H9 (cell line): ENCODE results near the gene TRAPPC8. TPM values are rescaled to one million over a fixed set of nuclear protein-coding genes. Genes with fewer than 3 reads are reported as not detected.

Experiments
- DNase-seq: peaks from one replicate; pipeline ENCODE4 v3.0.0-alpha.2; 2017
- H2AFZ ChIP-seq: one replicate; pipeline ENCODE4 v1.6.1; 2013; ENCODE audit warnings: mild to moderate bottlenecking, low read length, control low read depth, moderate library complexity
- H2AK5ac ChIP-seq: 2 replicates; pipeline ENCODE4 v1.6.1; 2013; ENCODE audit warnings: low read length, control low read depth, mixed read lengths; ENCODE audit not compliant: insufficient read length
- H2BK120ac ChIP-seq: one replicate; pipeline ENCODE4 v1.6.1; 2013; ENCODE audit warnings: low read depth, mild to moderate bottlenecking, low read length, control low read depth, inconsistent platforms; ENCODE audit not compliant: poor library complexity, severe bottlenecking
- H2BK12ac ChIP-seq: 2 replicates; pipeline ENCODE4 v1.6.1; 2013; ENCODE audit warnings: low read length, control low read depth, mixed read lengths, low read depth; ENCODE audit not compliant: insufficient read length
- H2BK15ac ChIP-seq: 2 replicates; pipeline ENCODE4 v1.6.1; 2013; ENCODE audit warnings: low read depth, low read length, control low read depth
- H2BK20ac ChIP-seq: one replicate; pipeline ENCODE4 v1.6.1; 2013; ENCODE audit warnings: low read depth, mild to moderate bottlenecking, low read length, control low read depth, inconsistent platforms; ENCODE audit not compliant: poor library complexity, severe bottlenecking
- H2BK5ac ChIP-seq: 2 replicates; pipeline ENCODE4 v1.6.1; 2013; ENCODE audit warnings: low read length, control low read depth, mixed read lengths; ENCODE audit not compliant: insufficient read length
- H3K14ac ChIP-seq: 2 replicates; pipeline ENCODE4 v1.6.1; 2013; ENCODE audit warnings: low read length, control low read depth; ENCODE audit not compliant: insufficient read depth
- H3K18ac ChIP-seq: 2 replicates; pipeline ENCODE4 v1.6.1; 2013; ENCODE audit warnings: low read depth, mild to moderate bottlenecking, mixed read lengths, low read length, control low read depth; ENCODE audit not compliant: insufficient read length
- H3K23ac ChIP-seq: 2 replicates; pipeline ENCODE4 v1.6.1; 2013; ENCODE audit warnings: low read length, control low read depth, mixed read lengths, low read depth; ENCODE audit not compliant: insufficient read length
- H3K23me2 ChIP-seq: 2 replicates; pipeline ENCODE4 v1.6.1; 2013; ENCODE audit warnings: low read depth, mild to moderate bottlenecking, mixed read lengths, low read length, control low read depth; ENCODE audit not compliant: insufficient read length, poor library complexity, severe bottlenecking
- H3K27ac ChIP-seq: 2 replicates; pipeline ENCODE4 v1.5.1; 2013; ENCODE audit warnings: low read length, control low read depth, mixed read lengths, low read depth; ENCODE audit not compliant: insufficient read length
- H3K27me3 ChIP-seq: 2 replicates; pipeline ENCODE4 v1.6.1; 2013; ENCODE audit warnings: low read length, control low read depth, inconsistent platforms; ENCODE audit not compliant: insufficient read depth
- H3K4ac ChIP-seq: 2 replicates; pipeline ENCODE4 v1.6.1; 2013; ENCODE audit warnings: low read depth, mild to moderate bottlenecking, control low read depth, inconsistent platforms, low read length, moderate library complexity
- H3K4me1 ChIP-seq: 2 replicates; pipeline ENCODE4 v1.6.1; 2013; ENCODE audit warnings: low read length, control low read depth, inconsistent platforms; ENCODE audit not compliant: insufficient read depth
- H3K4me2 ChIP-seq: 2 replicates; pipeline ENCODE4 v1.6.1; 2013; ENCODE audit warnings: low read length, control low read depth, mixed read lengths; ENCODE audit not compliant: insufficient read length, insufficient read depth
- H3K56ac ChIP-seq: 2 replicates; pipeline ENCODE4 v1.6.1; 2013; ENCODE audit warnings: low read depth, mild to moderate bottlenecking, mixed read lengths, low read length, control low read depth; ENCODE audit not compliant: insufficient read length
- H3K79me1 ChIP-seq: 2 replicates; pipeline ENCODE4 v1.6.1; 2013; ENCODE audit warnings: low read depth, mild to moderate bottlenecking, moderate library complexity, low read length, control low read depth, inconsistent platforms; ENCODE audit not compliant: insufficient read depth, poor library complexity, severe bottlenecking
- H3K79me2 ChIP-seq: 2 replicates; pipeline ENCODE4 v1.6.1; 2013; ENCODE audit warnings: low read length, control low read depth, inconsistent platforms; ENCODE audit not compliant: insufficient read depth
- H3K9ac ChIP-seq: 2 replicates; pipeline ENCODE4 v1.6.1; 2013; ENCODE audit warnings: low read length, control low read depth, mixed read lengths; ENCODE audit not compliant: insufficient read length; ENCODE audit errors: extremely low read depth
- H3K9me3 ChIP-seq: one replicate; pipeline ENCODE4 v1.6.1; 2013; ENCODE audit warnings: low read depth, low read length, inconsistent platforms; ENCODE audit not compliant: control insufficient read depth
- H3T11ph ChIP-seq: one replicate; pipeline ENCODE4 v1.6.1; 2013; ENCODE audit warnings: mild to moderate bottlenecking, low read length, control low read depth, inconsistent platforms
- H4K20me1 ChIP-seq: one replicate; pipeline ENCODE4 v1.6.1; 2013; ENCODE audit not compliant: control insufficient read depth, insufficient read length, insufficient read depth
- H4K5ac ChIP-seq: 2 replicates; pipeline ENCODE4 v1.6.1; 2013; ENCODE audit warnings: low read depth, mild to moderate bottlenecking, mixed read lengths, low read length, control low read depth; ENCODE audit not compliant: insufficient read length
- H4K8ac ChIP-seq: replicated peaks from 2 replicates; pipeline ENCODE4 v1.6.1; 2013; ENCODE audit warnings: low read length, control low read depth, mixed read lengths, low read depth; ENCODE audit not compliant: insufficient read length
- H4K91ac ChIP-seq: 2 replicates; pipeline ENCODE4 v1.6.1; 2013; ENCODE audit warnings: low read depth, mild to moderate bottlenecking, moderate library complexity, mixed read lengths, low read length, control low read depth; ENCODE audit not compliant: insufficient read length
- H3K27ac Mint-ChIP-seq, 3 experiments: 2 replicates in 2 of 3; 3 replicates in 1 of 3; pipeline ENCODE4 v1.8.0; 2020 to 2021; ENCODE audit warnings: mixed read lengths in 3 of 3, mild to moderate bottlenecking in 1 of 3, moderate library complexity in 1 of 3
- H3K27me3 Mint-ChIP-seq: 2 replicates; pipeline ENCODE4 v1.8.0; 2021; ENCODE audit warnings: low read depth, mild to moderate bottlenecking, moderate library complexity, mixed read lengths
- H3K36me3 Mint-ChIP-seq, 3 experiments: 2 replicates in 2 of 3; 3 replicates in 1 of 3; pipeline ENCODE4 v1.8.0; 2020 to 2021; ENCODE audit warnings: low read depth in 3 of 3, mixed read lengths in 3 of 3; ENCODE audit not compliant: insufficient read depth in 1 of 3
- H3K4me1 Mint-ChIP-seq, 2 experiments: 2 replicates each; pipeline ENCODE4 v1.8.0; 2020; ENCODE audit warnings: mixed read lengths in 2 of 2
- H3K4me3 Mint-ChIP-seq, 2 experiments: 2 replicates in 1 of 2; 3 replicates in 1 of 2; pipeline ENCODE4 v1.8.0; 2020 to 2021; ENCODE audit warnings: mild to moderate bottlenecking in 2 of 2, mixed read lengths in 2 of 2, moderate library complexity in 1 of 2
- H3K9me3 Mint-ChIP-seq, 2 experiments: 2 replicates in 1 of 2; 3 replicates in 1 of 2; pipeline ENCODE4 v1.8.0; 2020; ENCODE audit warnings: mild to moderate bottlenecking in 2 of 2, mixed read lengths in 2 of 2, moderate library complexity in 1 of 2
- WGBS: extraction: QIAGEN DNeasy Blood & Tissue Kit; methylation state at CpG from one replicate; pipeline ENCODE4 v1.1.7; 2013; ENCODE audit warnings: missing lambda C conversion rate, low lambda C conversion rate, mixed read lengths; ENCODE audit not compliant: insufficient read length; ENCODE audit errors: extremely low coverage; 5-methylcytosine and 5-hydroxymethylcytosine counted together
- total RNA-seq: library from RNA; stranded (reverse); gene quantifications from 2 replicates; pipeline ENCODE4 v1.2.1, GENCODE V29; 2021
- TF ChIP-seq, protein P1 (sequence below): fragments of 200-600 bp; sonication (generic); conservative IDR thresholded peaks from 3 replicates; pipeline ENCODE4 v1.8.0; 2021; ENCODE audit warnings: antibody characterized with exemption, mild to moderate bottlenecking

TRAPPC8 gene
- total RNA-seq, 1 experiment from 2014 or later, result 40.4 TPM

DNA sequence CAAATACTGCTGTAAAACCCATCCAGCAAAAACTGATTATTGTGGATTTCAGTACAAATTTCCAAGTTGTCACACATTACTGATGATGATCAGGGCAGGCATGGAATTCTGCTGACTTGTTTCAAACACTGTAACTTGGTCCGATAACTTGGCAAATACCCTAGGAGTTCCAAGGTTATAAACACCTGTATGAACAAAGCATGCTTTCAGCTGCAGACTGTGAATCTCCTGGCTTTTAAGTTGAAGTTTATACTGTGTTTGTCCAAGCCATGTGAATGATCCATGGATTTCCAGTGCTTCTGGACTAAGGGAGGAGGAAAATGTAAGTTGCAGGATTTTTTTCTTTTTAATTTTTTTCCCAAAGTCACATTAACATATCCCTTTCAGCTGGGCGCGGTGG lies 112.2 kb downstream of the TRAPPC8 start:
- Histone ChIP-seq H2AFZ (no peak overlapping the region), H3K27ac (no peak overlapping the region), H3K56ac (no peak overlapping the region), H2BK15ac (no peak overlapping the region), H3K14ac (no peak overlapping the region), H3K79me2 (no peaks in the 10 kb centered on the region), H2BK5ac (no peak overlapping the region), H3K4ac (no peak overlapping the region), H3K18ac (no peak overlapping the region), H3K4me2 (no peak overlapping the region), H4K91ac (no peak overlapping the region), H3K9ac (no peak overlapping the region), H3K23ac (no peak overlapping the region), H4K20me1 (no peaks in the 10 kb centered on the region), H2BK20ac (no peak overlapping the region), H4K8ac (no peak overlapping the region), H3K4me1 (0 out of 2 replicates have a peak, but pooled peaks cover 4% of the 10 kb centered on the region), H2BK120ac (no peak overlapping the region), H3K23me2 (no peaks in the 10 kb centered on the region), H3K79me1 (no peaks in the 10 kb centered on the region), H3T11ph (no peak overlapping the region), H2AK5ac (no peak overlapping the region), H3K27me3 (no peaks in the 10 kb centered on the region), H4K5ac (no peak overlapping the region), H3K9me3 (no peaks in the 10 kb centered on the region), H2BK12ac (no peak overlapping the region)
- no peak for DNase-seq
- peaks cover 48 to 55% (median 50%) of the 10 kb centered on the region in 3 experiments for H3K36me3 Mint-ChIP-seq
- no CpG with 5 or more reads among the region's 3 CpGs for whole genome bisulfite sequencing
- H3K9me3 Mint-ChIP-seq, result peaks cover 8 to 17% of the 10 kb centered on the region in 2 experiments; a peak in 4 of 5 replicates
- H3K4me3 Mint-ChIP-seq, result no peak overlapping the region
- H3K4me1 Mint-ChIP-seq, result peaks cover 22 to 23% of the 10 kb centered on the region in 2 experiments
- TF ChIP-seq, protein P1, sequence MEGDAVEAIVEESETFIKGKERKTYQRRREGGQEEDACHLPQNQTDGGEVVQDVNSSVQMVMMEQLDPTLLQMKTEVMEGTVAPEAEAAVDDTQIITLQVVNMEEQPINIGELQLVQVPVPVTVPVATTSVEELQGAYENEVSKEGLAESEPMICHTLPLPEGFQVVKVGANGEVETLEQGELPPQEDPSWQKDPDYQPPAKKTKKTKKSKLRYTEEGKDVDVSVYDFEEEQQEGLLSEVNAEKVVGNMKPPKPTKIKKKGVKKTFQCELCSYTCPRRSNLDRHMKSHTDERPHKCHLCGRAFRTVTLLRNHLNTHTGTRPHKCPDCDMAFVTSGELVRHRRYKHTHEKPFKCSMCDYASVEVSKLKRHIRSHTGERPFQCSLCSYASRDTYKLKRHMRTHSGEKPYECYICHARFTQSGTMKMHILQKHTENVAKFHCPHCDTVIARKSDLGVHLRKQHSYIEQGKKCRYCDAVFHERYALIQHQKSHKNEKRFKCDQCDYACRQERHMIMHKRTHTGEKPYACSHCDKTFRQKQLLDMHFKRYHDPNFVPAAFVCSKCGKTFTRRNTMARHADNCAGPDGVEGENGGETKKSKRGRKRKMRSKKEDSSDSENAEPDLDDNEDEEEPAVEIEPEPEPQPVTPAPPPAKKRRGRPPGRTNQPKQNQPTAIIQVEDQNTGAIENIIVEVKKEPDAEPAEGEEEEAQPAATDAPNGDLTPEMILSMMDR, result no peak
- no peak overlapping the region for H3K27ac Mint-ChIP-seq
- H3K27me3 Mint-ChIP-seq, result no peaks in the 10 kb centered on the region
